Measurements from ENCODE around the gene KCNAB2. TPM values are rescaled to one million over a fixed set of nuclear protein-coding genes. Genes with fewer than 3 reads are reported as not detected.

Gene KCNAB2
- total RNA-seq, 2 donors from 2014 or later = 9.3 to 14.3 TPM

DNA sequence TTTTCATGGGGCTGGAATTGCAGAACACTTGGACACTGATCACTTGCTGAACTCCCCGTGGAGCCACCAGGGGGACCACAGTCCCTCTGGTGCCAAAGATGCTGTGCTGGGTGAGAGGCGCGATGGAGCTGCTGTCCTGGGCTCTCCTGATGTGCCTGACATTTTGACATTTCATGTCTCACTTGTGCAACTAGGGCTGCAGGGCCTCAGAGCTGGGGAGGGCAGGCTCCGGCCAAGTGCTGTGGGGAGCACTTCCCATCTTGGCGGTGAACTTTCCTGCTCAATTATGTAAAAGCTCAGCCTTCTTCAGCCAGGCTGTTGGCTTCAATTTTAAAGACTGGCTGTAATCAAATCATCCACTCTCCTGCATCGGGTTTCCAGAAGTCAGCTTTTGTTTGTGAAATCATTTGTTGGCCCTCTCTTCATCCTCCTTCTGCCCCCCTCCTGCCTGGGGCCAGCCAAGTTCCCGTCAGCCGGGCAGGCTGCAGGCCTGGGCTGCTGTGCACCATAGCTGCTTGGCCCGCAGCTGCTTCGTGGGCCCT, 36.8 kb downstream of the KCNAB2 start:
- Histone ChIP-seq H3K27ac (no peak overlapping the region), H3K36me3 (no peaks in the 10 kb centered on the region), H3K4me1 (peaks cover 0 to 8% of the 10 kb centered on the region in 2 donors), H3K27me3 (no peaks in the 10 kb centered on the region), H3K4me3 (no peak overlapping the region), H3K9me3 (no peaks in the 10 kb centered on the region)
- TF ChIP-seq, protein P1, sequence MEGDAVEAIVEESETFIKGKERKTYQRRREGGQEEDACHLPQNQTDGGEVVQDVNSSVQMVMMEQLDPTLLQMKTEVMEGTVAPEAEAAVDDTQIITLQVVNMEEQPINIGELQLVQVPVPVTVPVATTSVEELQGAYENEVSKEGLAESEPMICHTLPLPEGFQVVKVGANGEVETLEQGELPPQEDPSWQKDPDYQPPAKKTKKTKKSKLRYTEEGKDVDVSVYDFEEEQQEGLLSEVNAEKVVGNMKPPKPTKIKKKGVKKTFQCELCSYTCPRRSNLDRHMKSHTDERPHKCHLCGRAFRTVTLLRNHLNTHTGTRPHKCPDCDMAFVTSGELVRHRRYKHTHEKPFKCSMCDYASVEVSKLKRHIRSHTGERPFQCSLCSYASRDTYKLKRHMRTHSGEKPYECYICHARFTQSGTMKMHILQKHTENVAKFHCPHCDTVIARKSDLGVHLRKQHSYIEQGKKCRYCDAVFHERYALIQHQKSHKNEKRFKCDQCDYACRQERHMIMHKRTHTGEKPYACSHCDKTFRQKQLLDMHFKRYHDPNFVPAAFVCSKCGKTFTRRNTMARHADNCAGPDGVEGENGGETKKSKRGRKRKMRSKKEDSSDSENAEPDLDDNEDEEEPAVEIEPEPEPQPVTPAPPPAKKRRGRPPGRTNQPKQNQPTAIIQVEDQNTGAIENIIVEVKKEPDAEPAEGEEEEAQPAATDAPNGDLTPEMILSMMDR (IDR thresholded peaks at IDR 0.05) = no peak
- DNase-seq (ENCODE audit: low spot score) = no peak

DNA sequence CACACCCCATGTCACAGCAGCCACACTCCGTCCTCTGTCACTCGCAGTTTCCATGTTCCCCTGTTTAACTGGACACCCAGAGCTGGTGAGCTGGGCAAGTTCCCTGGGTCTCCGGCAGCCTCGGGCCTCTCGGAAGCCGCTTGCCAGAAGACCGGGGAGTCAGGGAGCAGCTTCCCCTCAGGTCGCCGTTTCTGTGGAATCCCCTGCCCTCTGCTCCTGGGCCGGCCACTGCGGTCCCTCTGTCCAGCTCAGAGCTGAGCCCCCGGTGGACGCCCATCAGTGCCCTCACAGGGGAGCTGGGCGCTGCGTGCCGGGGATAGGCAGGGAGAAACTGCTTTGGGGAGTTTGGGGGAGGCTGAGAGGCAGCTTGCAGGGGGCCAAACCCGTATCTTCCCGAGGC, 37.7 kb downstream of the KCNAB2 start:
- H3K36me3 ChIP-seq = no peaks in the 10 kb centered on the region
- no peak overlapping the region for H3K27ac ChIP-seq
- no peaks in the 10 kb centered on the region for H3K9me3 ChIP-seq

DNA sequence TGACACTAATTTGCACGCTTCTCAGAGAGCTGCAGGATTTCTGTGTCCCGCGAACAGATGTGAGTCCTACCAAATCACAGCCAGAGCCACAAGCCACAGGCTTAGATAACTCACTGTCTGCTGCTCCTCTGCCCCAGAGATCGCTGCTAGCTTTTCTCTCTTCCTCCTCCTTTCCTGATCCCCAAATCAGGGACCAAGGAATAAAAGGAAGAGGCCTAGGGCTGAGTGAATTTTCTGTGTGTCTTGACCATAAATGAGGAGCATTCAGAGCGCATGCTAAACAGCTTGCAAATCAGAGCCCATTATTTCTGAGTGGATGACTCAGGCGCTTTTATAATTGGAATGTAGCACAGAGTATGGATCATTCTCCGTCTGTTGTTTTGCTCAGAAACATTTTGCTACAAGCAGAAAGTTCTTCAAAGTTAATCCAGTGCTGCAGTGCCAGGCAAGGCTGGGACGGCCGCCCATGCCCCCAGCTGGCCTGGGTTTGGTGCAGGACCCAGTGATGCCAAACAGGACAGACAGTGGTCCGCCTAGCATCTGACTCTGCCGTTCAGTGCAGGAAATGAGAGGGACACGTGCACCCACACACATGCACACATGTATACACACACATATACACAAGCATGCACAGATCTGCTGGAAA, 38.2 kb downstream of the KCNAB2 start:
- Histone ChIP-seq H3K4me1 (peaks cover 0 to 8% of the 10 kb centered on the region in 2 donors), H3K27me3 (no peaks in the 10 kb centered on the region), H3K9me3 (no peaks in the 10 kb centered on the region), H3K4me3 (no peak overlapping the region), H3K36me3 (no peaks in the 10 kb centered on the region), H3K27ac (no peak overlapping the region)
- TF ChIP-seq, protein P1 (IDR thresholded peaks at IDR 0.05) = no peak
- DNase-seq (ENCODE audit: low spot score) = no peak

More for the DNA sequence above, 37.7 kb downstream of the KCNAB2 start:
- Histone ChIP-seq H3K4me1 (peaks cover 0 to 8% of the 10 kb centered on the region in 2 donors), H3K4me3 (no peak overlapping the region), H3K27me3 (no peaks in the 10 kb centered on the region)
- TF ChIP-seq, protein P1 (IDR thresholded peaks at IDR 0.05) = no peak
- no peak for DNase-seq (ENCODE audit: low spot score)

DNA sequence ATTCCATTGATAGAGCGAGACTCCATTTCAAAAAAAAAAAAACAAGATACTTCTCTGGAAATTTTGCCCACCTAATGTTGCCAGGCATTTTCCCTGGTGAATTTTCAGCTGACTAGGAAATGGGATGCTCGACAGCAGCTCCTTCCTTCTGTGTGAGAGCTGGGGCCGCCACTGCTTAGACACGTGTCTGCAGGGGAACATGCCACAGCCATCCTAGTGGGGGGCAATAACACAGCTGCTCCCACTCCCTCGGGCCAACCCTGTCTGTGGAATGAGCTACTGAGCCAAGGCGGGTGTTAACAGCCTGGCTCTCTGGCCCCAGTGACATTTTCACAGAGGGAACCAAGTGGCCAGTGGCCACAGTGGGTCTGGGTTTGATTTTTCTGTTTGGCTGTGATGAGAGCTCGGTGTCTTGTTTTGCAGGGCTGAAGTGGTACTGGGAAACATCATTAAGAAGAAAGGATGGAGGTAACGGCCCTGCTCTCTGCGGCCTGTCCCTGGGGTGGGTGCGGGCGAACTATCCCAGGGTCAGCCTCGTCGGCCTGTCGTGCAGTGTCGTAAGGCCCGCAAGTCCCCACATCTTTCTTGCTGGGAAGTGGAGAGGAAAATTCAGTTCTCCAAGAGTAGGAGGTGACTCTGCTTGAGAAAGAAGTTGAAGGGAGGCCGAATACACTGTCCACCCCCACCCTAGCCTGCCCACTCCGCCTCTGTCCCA, 39.2 kb downstream of the KCNAB2 start:
- TF ChIP-seq, protein P1 (IDR thresholded peaks at IDR 0.05) = no peak
- H3K36me3 ChIP-seq = no peaks in the 10 kb centered on the region
- no peaks in the 10 kb centered on the region for H3K27me3 ChIP-seq
- H3K4me1 ChIP-seq = peaks cover 0 to 8% of the 10 kb centered on the region in 2 donors
- no peak overlapping the region for H3K27ac ChIP-seq
- H3K4me3 ChIP-seq = no peak overlapping the region
- H3K9me3 ChIP-seq = no peaks in the 10 kb centered on the region
- no peak for DNase-seq (ENCODE audit: low spot score)

DNA sequence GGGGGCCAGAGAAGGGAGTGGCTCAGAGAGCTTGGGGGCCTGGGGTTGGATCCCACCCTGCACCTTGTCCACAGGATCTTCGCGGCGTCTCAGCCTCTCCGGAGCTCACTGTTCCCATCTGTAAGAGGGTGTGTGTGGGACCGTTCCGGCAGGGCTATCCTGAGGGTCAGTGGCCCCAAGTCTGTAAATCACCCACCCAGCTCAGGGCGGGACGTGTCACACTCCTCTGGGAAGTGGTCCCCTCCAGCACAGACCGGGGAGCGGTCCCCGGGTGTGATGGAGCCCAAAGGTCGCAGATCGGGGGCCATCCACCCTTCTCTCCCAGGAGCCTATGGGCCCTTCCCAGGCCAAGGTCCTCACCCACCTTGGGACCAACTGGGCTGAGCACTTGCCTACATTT, 40.0 kb downstream of the KCNAB2 start:
- H3K27ac ChIP-seq = no peak overlapping the region
- no peaks in the 10 kb centered on the region for H3K36me3 ChIP-seq
- H3K27me3 ChIP-seq = no peaks in the 10 kb centered on the region
- TF ChIP-seq, protein P1 (IDR thresholded peaks at IDR 0.05) = no peak
- no peak overlapping the region for H3K4me3 ChIP-seq
- no peak for DNase-seq (ENCODE audit: low spot score)
- no peaks in the 10 kb centered on the region for H3K9me3 ChIP-seq
- H3K4me1 ChIP-seq = peaks cover 0 to 8% of the 10 kb centered on the region in 2 donors
